Fibroblast of upper back skin (primary cell): ENCODE data around the gene ATAD3C.
A peak's percentile ranks its signal among the peaks of the same experiment; 100 is the strongest.
"Not testable (repeated sequence)": the region's sequence is repeated elsewhere in the genome, so short reads cannot be mapped to it uniquely, and the experiment has no call there.

Experiments used
- DNase-seq: peaks from one replicate; pipeline ENCODE4 v3.0.0-alpha.2; 2013

ATAD3C gene

GRCh38 chr1:1449099-1449739 lies at the start of gene ATAD3C:
ATAD3C (plus strand) TSS chr1:1449689; CDS start chr1:1450684, 995 bp downstream.
- no peak for DNase-seq

DNA sequence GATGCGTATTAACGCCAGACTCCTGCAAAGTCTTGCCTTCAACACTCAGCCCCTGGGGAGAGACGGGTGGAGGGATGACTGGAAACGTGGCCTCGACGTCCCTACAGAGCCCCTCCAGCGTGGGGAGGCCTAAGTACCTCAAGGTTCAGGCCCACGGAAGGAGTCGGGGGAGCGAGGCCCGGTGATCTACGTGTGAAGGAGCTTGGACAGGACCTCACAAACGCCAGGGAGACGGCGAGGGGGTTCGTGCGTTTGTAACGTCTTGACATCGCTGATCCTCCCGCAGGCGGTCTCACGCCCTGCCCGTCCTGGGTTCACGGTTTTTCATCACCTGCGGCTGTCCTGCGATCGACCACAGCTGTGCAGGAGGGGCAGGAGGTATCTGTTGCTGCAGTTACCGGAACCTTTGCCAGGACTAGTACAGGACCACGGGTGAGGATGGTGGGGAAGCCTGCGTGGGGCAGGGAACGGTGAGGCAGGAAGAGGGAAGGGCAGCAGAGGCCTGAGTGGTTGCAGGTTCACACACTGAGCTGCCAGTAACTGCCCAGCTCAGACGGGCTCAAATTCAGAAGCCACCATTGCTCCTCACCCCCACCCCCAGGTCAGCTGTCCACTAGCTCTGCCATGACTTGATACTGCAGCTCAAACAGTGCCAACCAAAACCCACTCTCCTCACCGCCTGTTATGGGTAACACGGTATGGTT lies 49.5 kb upstream of the ATAD3C start:
- no peak for DNase-seq

GRCh38 chr1:1400576-1401456 lies 48.7 kb upstream of the ATAD3C start:
- DNase-seq, result no peak

- no peak for DNase-seq
These were observed 48.0 kb upstream of the ATAD3C start for GRCh38 chr1:1401457-1402010.

DNA sequence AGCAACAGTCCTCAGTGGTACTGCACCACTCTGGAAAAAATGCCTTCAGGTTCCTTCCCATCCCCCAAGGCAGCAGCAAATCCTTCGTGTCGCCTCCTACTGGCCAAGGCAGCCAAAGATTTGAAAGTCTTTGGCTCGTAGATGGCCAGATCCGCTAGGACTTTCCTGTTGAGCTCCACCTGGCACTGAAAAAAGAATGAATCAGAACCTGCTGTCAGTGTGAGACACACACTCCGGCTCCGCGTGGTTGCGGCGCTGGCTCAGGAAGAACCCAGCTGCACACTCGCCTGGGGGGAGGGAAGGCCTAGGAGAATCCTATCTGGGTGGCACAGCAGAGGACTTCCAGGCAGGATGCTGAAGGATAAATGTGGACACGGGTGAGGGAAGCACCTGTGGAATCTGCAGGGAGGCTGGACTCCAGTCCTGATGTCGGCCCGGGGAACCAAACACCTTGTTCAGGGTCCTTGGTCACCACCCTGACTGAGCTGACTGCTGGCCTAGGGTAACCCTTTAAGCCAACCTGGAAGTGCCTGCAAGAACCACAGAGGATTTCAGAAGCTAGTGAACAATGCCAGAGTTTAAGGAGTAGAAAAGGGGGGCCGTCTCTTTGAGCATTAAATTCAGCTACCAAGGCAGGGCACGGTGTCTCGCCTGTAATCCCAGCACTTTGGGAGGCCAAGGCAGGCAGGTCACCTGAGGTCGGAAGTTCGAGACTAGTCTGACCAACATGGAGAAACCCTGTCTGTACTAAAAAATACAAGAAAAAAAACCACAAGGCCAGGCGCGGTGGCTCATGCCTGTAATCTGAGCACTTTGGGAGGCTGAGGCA lies 47.2 kb upstream of the ATAD3C start:
- DNase-seq, result peak; percentile 57

DNA sequence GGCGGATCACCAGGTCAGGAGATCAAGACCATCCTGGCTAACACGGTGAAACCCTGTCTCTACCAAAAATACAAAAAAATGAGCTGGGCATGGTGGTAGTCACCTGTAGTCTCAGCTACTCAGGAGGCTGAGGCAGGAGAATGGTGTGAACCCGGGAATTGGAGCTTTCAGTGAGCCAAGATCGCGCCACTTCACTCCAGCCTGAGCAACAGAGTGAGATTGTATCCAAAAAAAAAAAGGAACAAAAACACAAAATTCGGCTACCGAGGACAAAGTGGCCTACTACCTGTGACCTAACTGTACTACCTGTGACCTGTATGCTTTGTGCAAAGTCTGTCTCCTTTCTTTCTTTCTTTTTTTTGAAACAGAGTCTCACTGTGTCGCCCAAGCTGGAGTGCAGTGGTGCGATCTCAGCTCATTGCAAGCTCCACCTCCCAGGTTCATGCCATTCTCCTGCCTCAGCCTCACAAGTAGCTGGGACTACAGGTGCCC lies 46.5 kb upstream of the ATAD3C start:
- DNase-seq, result not testable (repeated sequence)

DNA sequence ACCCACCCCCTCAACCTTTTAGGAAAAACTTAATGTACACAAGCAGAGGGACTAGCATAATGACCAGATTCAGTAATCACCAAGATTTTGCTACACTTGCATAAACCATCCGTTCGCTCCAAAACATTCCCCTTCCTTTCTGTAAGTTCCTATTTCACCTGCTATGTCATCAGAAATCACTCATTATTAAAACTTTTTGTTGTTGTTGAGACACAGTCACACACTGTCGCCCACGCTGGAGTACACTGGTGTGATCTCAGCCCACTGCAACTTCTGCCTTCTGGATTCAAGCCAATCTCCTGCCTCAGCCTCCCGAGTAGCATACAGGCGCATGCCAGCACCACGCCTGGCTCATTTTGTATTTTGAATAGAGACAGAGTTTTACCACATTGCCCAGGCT lies 45.8 kb upstream of the ATAD3C start:
- no peak for DNase-seq

DNA sequence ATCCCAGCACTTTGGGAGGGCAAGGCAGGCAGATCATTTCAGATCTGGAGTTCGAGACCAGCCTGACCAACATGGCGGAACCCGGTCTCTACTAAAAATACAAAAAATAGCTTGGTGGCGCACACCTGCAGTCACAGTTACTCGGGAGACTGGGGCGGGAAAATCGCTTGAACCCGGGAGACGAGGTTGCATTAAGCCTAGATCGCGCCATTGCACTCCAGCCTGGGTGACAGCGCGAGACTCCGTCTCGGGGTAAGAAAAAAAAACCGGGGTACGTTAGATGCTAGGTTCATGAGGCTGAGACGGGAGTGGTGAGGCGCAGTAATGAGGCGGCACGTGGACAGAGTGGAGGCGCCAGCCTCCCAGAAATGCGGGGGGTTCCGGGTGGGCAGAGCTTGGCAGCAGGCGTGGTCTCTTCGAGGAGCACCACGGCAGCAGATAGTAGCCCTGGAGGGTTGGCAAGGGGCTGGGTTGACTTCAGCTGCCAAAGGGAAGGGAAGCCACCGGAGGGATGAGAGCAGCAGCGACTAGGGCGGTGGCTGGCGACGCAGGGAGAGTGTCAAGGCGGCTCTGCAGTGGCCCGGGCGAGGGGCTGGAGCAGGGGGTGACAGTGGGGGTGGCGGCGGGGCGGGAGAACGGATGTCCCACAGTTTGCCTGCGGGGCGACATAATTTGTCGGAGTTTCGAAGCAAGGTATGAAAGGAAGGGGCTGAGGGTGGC lies 43.2 kb upstream of the ATAD3C start:
- DNase-seq, result no peak

DNA sequence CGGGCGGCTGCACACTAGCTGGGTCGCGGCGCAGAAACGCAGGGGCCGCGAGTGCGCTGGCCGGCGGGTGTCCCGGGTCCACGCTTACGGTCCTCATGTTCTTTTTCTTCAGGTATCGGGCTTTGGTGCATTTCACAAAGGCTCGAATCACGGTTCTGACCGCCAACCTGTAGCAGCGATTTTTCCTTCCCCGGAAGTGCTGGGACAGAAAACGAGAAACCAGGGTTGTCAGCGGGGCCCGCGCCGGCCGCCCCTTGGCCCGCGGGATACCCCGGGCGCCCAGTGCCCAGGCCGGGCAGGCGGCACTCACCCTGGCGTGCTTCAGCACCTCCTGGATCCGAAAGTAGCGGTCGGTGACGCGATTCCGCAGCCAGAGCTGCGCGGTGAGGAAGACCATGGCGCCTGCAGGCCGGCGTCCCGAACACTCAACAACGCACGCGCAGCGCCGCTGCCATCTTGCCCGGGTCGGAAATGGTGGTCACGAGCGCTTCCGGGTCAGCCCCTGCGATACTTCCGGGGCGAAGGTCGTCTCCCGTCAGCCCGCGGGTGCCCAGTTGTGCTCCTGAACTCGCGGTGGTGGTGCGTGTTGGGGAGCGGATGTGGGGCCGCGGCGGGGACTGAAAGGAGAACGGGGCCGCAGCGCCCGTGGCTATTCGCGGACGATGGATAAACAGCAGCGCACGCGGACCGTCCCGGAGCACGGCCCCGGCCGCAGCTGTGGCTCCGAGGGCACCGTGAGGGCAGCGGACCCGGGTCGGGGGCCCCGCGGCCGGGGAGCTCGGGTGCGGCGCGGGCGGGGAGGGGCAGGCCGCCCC lies 42.5 kb upstream of the ATAD3C start, which contains the start of gene MRPL20:
TSS of gene MRPL20 (minus strand) at position 473 of the 815 bp plus-strand sequence. CDS start at position 397, 76 bp downstream.
- peak; percentile 88 for DNase-seq

DNA sequence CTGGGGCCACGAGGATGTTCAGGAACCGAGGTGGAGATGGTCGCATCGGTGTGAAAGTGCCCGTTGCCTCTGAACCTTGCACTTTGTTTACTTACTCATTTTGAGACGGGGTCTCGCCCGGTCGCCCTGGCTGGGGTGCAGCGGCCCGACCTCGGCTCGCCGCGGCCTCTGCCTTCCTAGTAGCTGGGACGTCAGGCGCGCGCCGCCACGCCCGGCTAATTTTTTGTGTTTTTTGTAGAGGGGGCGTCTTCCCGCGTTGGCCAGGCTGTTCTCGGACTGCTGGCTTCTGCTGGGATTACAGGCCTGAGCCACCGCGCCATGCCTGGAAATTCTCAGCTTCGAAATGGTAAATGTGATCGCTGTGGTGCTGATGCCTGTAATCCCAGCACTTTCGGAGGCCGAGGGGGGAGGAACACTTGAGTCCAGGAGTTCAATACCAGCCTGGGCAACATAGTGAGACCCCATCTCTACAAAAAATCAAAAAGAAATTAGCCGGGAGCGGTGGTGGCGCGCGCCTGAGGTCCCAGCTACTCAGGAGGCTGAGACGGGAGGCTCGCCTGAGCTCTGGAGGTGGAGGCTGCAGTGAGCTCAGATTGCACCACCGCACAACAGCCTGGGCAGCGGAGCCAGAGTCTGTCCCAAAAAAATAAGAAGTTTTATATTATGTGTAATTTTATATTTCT lies 41.7 kb upstream of the ATAD3C start:
- no peak for DNase-seq

- DNase-seq, result not testable (repeated sequence)
These were observed 39.3 kb upstream of the ATAD3C start for GRCh38 chr1:1410238-1410637.

DNA sequence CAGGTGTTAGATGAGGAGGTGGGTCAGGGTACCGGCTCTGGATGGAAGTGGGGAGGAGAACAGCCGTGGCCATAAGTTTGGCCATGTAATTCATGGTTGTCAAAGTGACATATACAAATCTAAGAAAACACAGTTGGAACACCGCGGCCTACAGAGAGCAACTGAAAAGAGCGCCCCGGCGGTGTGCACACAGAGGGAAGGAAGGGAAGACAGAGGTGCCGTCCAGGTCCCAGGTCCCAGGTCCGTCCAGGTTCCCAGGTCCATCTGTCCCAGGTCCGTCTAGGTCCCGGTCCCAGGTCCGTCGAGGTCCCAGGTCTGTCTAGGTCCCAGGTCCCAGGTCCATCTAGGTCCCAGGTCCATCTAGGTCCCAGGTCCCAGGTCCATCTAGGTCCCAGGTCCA lies 37.9 kb upstream of the ATAD3C start:
- no peak for DNase-seq

GRCh38 chr1:1412311-1412902 lies 37.1 kb upstream of the ATAD3C start:
- DNase-seq, result not testable (repeated sequence)

GRCh38 chr1:1415751-1416150 lies 33.7 kb upstream of the ATAD3C start:
- no peak for DNase-seq

GRCh38 chr1:1417396-1417795 lies 32.1 kb upstream of the ATAD3C start:
- DNase-seq, result not testable (repeated sequence)

- not testable (repeated sequence) for DNase-seq
These were observed 31.5 kb upstream of the ATAD3C start for GRCh38 chr1:1417825-1418463.

DNA sequence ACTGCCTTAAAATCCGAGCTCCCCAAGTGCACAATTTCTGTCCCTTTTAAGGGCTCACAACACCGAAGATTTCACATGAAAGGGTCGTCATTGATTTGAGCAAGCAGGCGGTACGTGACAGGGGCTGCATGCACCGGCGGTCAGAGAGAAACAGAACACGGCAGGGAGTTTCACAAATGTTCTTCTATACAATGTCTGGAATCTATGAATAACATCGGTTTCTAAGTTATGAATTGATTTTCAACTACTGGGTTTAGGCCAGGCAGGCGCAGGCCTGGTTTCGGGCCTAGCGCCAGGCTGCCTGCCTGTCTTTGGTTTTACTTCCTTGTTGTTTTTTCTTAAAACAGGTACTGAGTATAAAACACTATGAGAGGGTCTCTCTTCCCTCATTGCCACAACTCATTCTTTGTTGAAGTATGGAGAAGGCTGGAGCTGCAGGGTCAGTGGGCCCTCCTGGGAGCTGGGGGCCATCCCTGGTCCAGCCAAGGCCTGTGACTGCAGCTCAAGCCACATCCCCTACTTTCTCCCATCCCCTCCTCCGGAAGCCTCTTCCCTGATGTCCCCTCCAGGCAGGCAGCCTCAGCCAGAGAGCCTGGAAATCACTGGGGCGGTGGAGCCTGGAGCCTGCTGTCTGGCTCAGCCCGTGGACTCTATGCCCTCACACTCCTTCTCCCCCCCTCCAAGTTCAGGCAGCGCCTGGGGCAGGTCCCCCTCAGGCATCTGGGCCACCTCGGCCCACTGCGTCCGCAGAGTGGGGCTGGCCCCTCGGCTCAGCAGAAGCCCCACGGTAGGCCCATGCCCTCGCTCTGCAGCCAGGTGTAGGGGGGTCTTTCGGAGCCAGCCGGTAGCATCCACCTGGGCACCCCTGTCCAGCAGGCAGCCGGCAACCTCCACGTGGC lies 30.8 kb upstream of the ATAD3C start:
- DNase-seq, result no peak

DNA sequence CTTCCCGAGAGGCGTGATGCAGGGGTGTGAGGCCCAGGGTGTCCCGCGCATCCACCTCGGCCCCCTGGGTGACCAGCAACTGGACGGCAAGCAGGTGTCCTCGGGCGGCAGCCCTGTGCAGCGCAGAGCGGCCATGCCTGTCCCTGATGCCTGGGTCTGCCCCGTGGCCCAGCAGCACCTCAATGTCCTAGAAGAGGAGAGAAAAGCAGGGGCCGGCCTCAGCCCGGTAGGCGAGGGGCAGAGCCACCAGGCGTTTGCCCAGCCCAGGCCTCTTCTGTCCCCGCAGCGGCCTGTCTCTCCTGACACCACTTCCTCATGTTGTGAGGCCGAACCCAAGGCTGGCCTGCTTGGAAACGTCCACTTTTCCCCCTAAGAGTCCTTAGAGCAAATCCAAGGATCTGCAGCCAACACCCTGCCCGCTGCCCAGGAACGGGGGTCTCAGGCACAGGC lies 30.1 kb upstream of the ATAD3C start:
- no peak for DNase-seq
